ENCODE results near the gene CCL20.

CCL20 gene

DNA sequence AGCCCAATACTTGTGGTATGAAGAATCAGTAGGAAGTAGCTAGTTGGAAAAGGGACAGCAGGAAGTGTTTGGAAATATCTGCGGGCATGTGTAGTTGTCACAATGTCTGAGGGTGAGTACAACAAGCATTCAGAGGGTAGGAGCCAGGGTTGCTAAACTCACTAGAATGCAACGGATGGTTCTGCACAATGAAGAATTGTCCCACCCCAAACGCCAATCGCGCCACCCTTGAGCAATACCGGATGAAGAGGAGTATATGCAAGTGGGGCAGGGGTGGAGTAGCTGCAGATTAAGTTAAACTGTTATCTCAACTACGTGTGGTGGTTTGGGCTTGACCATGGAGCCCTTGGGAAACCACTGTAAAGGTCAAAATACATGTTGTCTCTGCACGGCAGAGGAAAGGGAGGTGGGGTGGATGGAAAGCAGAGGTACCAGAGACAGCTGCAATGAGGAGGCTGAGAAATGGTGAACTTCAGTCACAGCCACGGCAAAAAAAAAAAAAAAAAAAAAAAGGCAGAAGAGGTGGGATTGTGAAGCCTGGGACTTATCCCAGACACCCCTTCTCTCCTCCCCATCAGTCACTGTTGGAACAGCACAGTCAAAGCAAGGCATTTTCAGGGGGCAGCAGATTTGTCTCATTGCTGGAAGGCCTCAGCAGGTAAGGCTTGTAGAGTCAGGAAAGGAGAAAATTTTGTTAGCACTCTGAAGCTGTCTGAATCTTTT, 5.2 kb downstream of the CCL20 start:
- TF ChIP-seq, protein P1, sequence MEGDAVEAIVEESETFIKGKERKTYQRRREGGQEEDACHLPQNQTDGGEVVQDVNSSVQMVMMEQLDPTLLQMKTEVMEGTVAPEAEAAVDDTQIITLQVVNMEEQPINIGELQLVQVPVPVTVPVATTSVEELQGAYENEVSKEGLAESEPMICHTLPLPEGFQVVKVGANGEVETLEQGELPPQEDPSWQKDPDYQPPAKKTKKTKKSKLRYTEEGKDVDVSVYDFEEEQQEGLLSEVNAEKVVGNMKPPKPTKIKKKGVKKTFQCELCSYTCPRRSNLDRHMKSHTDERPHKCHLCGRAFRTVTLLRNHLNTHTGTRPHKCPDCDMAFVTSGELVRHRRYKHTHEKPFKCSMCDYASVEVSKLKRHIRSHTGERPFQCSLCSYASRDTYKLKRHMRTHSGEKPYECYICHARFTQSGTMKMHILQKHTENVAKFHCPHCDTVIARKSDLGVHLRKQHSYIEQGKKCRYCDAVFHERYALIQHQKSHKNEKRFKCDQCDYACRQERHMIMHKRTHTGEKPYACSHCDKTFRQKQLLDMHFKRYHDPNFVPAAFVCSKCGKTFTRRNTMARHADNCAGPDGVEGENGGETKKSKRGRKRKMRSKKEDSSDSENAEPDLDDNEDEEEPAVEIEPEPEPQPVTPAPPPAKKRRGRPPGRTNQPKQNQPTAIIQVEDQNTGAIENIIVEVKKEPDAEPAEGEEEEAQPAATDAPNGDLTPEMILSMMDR (conservative IDR thresholded peaks at IDR 0.05) = no peak
- H3K27ac ChIP-seq = no peak overlapping the region

DNA sequence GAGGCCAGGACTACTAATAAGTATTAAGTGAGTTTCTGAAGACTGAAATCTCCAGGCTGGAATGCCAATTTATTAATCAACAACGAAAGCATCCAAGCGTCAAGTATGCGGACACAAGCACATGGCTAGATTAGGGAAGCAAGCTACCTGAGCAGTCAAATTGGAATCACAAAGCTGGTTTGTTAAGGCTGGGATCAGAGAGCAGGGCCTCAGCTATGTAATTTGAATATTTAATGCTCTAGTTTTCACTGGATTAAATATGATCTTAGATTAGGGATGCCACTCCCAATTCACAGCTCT, 5.7 kb downstream of the CCL20 start:
- H3K27ac ChIP-seq = no peak overlapping the region
- TF ChIP-seq, protein P1 (conservative IDR thresholded peaks at IDR 0.05) = no peak

DNA sequence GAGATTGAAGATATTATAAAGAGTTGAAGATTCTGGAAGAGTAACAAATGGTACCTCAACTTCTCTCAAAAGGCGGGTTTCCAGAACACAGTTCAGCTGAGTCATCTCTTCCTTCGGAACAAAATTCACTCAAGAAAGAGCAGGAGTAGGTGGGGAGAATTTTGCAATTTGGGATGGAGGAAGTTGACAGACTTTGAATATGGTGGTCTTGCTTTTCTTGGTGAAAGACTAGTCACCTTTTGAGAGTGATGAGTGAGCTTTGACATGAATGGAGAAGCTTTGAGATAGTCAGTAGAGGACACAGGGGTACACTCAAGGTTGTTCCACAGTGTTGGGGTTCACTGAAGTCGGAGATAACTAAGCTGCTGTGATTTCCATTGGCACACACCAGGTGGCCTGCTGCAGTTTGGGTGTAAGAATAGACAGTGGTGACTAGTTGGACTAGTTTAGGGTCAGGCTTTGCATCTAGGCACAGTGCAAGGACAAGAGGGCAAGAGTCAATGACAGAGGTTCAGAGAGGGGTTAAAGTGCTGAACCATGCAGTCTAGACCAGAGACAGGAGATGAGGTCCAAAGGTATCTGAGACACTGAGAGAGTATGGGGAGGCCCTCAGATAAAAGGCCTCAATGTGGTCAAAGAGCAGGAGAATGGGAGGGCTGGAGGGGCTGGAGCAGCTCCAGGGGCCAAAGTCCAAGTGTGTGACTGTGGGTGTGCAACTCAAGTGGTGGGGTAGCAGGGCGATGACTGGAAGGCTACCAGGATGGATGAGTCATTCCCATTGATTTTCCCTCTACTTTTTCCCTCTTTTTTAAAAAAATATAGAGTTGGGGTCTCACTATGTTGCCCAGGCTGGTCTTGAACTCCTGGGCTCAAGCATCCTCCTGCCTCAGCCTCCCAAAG, 7.7 kb downstream of the CCL20 start:
- no peak overlapping the region for H3K27ac ChIP-seq
- TF ChIP-seq, protein P1 (conservative IDR thresholded peaks at IDR 0.05) = no peak

DNA sequence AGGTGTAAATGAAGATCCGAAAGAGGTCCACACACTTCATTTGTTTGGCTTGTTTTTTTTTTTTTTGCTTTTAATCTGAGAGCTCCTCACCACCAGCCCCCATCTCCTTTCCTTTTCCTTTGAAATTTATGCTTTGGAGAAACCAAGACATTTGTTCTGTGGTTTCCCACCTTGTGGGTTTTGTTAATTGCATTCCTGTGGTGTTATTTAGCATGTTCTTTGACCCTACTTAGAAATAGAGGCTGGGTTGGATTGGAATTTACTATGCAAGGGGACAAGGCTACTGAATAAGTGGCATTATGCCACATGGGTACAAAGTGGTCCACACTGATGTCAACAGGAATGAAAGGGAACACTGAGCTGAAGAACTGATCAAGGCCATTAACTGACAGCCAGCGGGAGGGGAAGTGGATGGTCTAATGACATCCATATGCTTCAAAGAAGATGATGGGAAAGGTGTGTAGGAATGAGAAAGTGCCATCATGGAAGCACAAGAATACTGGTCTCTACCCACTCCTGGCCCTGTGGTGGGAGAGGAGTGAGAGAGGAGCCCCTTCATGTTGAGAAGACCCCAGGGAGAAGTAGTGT, 8.9 kb downstream of the CCL20 start:
- TF ChIP-seq, protein P1 (conservative IDR thresholded peaks at IDR 0.05) = no peak
- no peak overlapping the region for H3K27ac ChIP-seq

DNA sequence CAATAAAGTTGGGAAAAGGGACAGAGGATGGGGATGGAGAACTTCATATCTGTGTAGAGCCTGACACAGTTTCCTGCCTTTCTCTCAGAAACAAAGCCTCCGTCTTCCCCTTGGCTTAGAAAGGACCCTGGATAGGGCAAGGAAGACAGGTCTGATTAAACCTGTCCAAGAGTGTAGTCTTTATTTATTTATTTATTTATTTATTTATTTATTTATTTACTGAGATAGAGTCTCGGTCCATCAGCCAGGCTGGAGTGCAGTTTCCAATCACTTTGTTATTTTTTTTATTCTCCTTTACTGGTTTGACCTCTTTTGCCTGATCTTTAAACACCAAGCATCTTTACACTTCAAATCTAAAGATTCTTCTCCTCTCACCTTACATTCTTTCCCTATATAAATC, 10.3 kb downstream of the CCL20 start:
- H3K27ac ChIP-seq = no peak overlapping the region
- TF ChIP-seq, protein P1 (conservative IDR thresholded peaks at IDR 0.05) = no peak

GRCh38 chr2:227824711-227825110, 11.1 kb downstream of the CCL20 start:
- H3K27ac ChIP-seq = no peak overlapping the region
- TF ChIP-seq, protein P1 (conservative IDR thresholded peaks at IDR 0.05) = no peak

DNA sequence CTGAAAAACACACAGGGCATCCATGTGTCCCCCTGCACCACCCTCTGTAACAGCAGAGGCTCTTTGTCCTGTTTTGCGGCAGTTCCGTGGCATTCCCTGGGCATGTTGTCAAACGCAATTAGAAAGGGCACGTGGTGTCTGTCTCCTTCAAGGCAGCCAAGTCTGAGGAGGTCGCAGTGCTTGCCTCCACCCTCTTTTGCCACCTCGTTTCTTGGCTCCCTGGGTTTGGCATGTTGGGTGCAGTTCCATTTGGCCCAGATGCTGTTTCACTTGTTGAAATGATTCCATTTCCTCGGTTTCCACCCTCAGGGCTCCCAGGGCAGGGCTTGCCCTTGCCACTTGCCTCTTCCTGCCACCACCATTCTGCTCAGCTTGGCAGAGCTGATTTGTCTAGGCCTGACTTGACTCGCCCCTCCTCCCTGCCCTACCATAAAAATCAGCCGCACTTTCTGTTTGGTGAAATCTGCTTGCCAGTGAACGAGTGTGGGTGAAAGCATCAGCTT, 12.4 kb downstream of the CCL20 start:
- no peak overlapping the region for H3K27ac ChIP-seq
- TF ChIP-seq, protein P1 (conservative IDR thresholded peaks at IDR 0.05) = no peak
